ENCODE data around the gene TBC1D2B.

GRCh38 chr15:78054518-78054917 is 23.0 kb downstream of the TBC1D2B start:
- TF ChIP-seq CTCF (IDR thresholded peaks at IDR 0.05) (no peak), POLR2A (IDR thresholded peaks at IDR 0.05) (no peak)

Data from heart left ventricle (tissue), 13 donors.